Erythroblast (primary cell): ENCODE results near the gene OR10G6.

Experiments used
- GATA1 ChIP-seq: IDR thresholded peaks from 2 replicates; pipeline ENCODE4 v1.6.1; 2011; ENCODE audit warnings: low read depth, mild to moderate bottlenecking, control low read depth, low read length, moderate library complexity
- POLR2A ChIP-seq: IDR thresholded peaks from 2 replicates; pipeline ENCODE4 v1.6.1; 2011; ENCODE audit warnings: mild to moderate bottlenecking, low read length

DNA sequence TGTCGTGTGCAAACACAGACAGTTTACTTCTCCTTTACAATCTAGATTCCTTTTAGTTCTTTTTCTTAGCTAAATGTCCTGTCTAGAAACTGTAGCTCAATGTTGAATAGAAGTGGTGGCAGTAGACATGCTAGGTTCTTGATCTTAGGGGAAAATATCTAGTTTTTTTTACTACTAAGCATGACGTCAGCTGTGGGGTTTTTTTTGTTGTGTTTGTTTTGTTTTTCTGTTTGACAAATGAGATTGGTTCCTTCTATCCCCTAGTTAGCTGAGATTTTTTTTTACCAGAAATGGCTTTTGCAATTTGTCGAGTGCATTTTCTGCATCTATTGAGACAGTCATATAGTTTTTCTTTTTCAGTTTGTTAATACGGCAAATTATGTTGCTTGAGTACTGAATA lies 48.5 kb upstream of the OR10G6 start:
- no peak for TF ChIP-seq POLR2A
- no peak for TF ChIP-seq GATA1
